AG08396 (cell line): ENCODE results near the gene PLCG2.
"Not testable (repeated sequence)": the region's sequence is repeated elsewhere in the genome, so short reads cannot be mapped to it uniquely, and the experiment has no call there.

Experiments used
- DNase-seq: peaks from one replicate; pipeline ENCODE4 v3.0.0; 2012; ENCODE audit warnings: low spot score, mixed read lengths

PLCG2 gene

GRCh38 chr16:81846105-81846504 lies 67.0 kb downstream of the PLCG2 start:
- DNase-seq: no peak

GRCh38 chr16:81848306-81848853 lies 69.3 kb downstream of the PLCG2 start:
- no peak for DNase-seq

GRCh38 chr16:81850197-81850944 lies 71.3 kb downstream of the PLCG2 start:
- DNase-seq: no peak

- DNase-seq: no peak
Observed at GRCh38 chr16:81852347-81852746, 73.3 kb downstream of the PLCG2 start.

GRCh38 chr16:81855552-81856153 lies 76.6 kb downstream of the PLCG2 start:
- no peak for DNase-seq

- DNase-seq: no peak
Observed at GRCh38 chr16:81860287-81861266, 81.5 kb downstream of the PLCG2 start.

GRCh38 chr16:81861503-81861902 lies 82.4 kb downstream of the PLCG2 start:
- DNase-seq: no peak

GRCh38 chr16:81861915-81862314 lies 82.8 kb downstream of the PLCG2 start:
- no peak for DNase-seq

GRCh38 chr16:81863630-81864352 lies 84.7 kb downstream of the PLCG2 start:
- DNase-seq: no peak

GRCh38 chr16:81864646-81865382 lies 85.7 kb downstream of the PLCG2 start:
- no peak for DNase-seq

GRCh38 chr16:81866820-81867440 lies 87.8 kb downstream of the PLCG2 start:
- DNase-seq: no peak

GRCh38 chr16:81868057-81868748 lies 89.1 kb downstream of the PLCG2 start:
- no peak for DNase-seq

- no peak for DNase-seq
Observed at GRCh38 chr16:81869326-81869725, 90.2 kb downstream of the PLCG2 start.

- DNase-seq: no peak
Observed at GRCh38 chr16:81873206-81873605, 94.1 kb downstream of the PLCG2 start.

- DNase-seq: peak; percentile 72
Observed at GRCh38 chr16:81873843-81874752, 95.0 kb downstream of the PLCG2 start.

- no peak for DNase-seq
Observed at GRCh38 chr16:81875461-81875860, 96.4 kb downstream of the PLCG2 start.

- no peak for DNase-seq
Observed at GRCh38 chr16:81876273-81876900, 97.3 kb downstream of the PLCG2 start.

GRCh38 chr16:81877490-81877889 lies 98.4 kb downstream of the PLCG2 start:
- not testable (repeated sequence) for DNase-seq
